MM.1S (cell line): ENCODE results near the gene TNFSF13B.

Experiments
- EZH2 ChIP-seq: fragments of 300-600 bp; sonication (generic); optimal IDR thresholded peaks from 2 replicates; pipeline ENCODE3; 2017; ENCODE audit warnings: low read depth, mild to moderate bottlenecking, antibody characterized with exemption, low read length, mixed read lengths
- EZH2phosphoT487 ChIP-seq: fragments of 300-600 bp; sonication (generic); IDR thresholded peaks from 2 replicates; pipeline ENCODE4 v1.6.1; 2018; ENCODE audit warnings: antibody characterized with exemption, low read length
- TF ChIP-seq, protein P1 (sequence below): fragments of 300-600 bp; sonication (generic); IDR thresholded peaks from 2 replicates; pipeline ENCODE4 v1.5.1; 2016; ENCODE audit warnings: antibody characterized with exemption, low read length, mixed read lengths

- TF ChIP-seq, protein P1, sequence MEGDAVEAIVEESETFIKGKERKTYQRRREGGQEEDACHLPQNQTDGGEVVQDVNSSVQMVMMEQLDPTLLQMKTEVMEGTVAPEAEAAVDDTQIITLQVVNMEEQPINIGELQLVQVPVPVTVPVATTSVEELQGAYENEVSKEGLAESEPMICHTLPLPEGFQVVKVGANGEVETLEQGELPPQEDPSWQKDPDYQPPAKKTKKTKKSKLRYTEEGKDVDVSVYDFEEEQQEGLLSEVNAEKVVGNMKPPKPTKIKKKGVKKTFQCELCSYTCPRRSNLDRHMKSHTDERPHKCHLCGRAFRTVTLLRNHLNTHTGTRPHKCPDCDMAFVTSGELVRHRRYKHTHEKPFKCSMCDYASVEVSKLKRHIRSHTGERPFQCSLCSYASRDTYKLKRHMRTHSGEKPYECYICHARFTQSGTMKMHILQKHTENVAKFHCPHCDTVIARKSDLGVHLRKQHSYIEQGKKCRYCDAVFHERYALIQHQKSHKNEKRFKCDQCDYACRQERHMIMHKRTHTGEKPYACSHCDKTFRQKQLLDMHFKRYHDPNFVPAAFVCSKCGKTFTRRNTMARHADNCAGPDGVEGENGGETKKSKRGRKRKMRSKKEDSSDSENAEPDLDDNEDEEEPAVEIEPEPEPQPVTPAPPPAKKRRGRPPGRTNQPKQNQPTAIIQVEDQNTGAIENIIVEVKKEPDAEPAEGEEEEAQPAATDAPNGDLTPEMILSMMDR = no peak
- TF ChIP-seq EZH2 (no peak), EZH2phosphoT487 (no peak)
Observed at GRCh38 chr13:108283110-108283509, 13.6 kb downstream of the TNFSF13B start.
